NCI-H2227 (cell line): ENCODE results near the gene CAMK1.

Experiments used
- DNase-seq: peaks from one replicate; lab custom pipeline; 2025; ENCODE audit not compliant: unreplicated experiment; lab: John Stamatoyannopoulos, UW

Gene CAMK1

GRCh38 chr3:9769426-9770275, at the start of gene CAMK1:
Gene CAMK1 (minus strand): TSS chr3:9769947. CDS start chr3:9767749, 2,198 bp downstream.
- peak; percentile 81 for DNase-seq

DNA sequence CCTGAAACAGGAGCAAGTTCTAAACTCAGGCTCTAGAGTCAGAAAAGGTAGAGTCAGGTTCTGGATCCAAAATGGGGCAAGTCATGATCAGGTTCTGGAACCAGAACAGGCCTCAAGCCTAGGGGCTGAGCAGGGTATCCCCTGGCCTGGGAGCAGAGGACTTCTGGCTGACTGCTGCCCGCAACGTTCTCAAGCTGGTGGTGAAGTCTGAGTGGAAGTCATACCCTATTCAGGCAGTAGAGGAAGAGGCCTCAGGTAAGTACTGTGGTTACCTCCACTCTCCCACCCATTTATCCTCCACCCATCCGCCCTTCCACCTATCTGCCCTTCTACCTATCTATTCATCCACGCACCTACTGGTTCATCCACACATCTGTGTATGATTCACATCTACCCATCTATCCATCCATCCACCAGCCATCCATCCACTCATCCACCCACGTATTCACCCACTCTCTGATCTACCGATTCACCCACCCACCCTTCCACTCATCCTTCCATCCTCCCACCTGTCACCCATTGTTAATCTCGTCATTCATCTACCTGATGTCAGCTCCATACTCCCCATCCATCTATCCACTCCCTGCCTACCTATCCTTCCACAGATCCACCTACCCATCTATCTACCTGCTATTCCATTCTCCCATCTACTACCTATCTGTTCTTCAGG, 49.1 kb upstream of the CAMK1 start:
- no peak for DNase-seq

- no peak for DNase-seq
Observed at GRCh38 chr3:9817436-9817835, 47.7 kb upstream of the CAMK1 start.

DNA sequence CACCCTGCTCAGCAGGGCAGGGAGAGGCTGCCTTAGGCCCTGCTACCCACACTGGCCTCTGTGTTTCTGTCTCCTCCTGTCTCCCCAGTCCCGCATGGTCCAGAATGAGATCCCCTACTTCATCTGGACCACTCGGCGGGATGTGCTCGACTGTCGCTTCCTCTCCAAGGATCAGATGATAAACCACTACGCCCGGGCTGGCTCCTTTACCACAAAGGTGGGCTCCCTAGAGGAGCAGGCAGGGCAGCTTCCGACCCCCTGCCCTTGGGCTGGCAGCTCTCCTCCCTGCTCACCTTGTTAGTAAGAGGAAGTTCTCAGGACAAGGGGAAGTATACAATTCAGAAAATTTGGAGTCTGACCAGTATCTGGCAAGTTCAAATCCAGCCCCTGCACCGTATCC, 46.2 kb upstream of the CAMK1 start:
- no peak for DNase-seq

DNA sequence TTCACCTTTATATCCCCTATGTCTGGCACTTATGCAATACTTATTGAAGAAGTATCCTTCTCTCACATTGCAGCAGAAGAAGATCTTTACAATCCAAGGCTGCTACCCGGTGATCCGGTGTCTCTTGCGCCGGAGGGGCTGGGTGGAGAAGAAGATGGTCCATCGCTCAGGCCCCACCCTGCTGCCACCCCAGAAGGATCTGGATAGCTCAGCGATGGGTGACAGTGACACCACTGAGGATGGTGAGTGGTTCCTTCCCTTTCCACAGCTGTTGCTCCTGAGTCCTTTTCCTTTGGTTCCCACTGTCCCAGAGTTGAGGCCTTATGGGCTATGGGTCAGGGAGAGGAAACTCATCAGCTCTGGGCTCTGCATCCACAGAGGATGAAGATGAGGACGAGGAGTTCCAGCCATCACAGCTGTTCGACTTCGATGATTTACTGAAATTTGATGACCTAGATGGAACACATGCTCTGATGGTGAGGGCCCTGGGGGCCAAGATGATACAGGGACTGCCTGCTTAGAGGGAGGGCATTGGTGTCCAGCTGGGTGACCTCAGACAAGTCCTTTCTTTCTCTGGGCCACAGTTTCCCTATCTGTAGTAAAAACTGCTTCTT, 43.2 kb upstream of the CAMK1 start:
- DNase-seq: no peak

DNA sequence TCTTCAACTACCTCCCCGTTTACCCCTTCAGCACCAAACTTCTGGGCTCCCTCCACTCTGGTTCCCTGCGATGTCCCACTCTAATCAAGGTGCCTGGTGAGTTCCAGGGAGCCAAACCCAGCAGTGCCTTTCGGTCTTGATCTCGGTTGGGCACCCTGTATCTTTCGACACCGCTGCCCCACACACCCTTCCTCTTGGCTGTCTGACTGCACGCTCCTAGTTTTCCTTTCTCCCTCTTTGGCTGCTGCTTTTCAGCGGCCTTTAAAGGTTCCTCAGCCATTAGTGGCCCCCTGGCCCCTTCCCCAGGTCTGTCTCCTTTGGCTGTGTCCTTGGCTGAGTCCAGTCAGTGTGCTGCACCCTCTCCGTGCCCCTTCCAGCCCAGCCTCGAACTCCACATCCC, 41.1 kb upstream of the CAMK1 start:
- DNase-seq: no peak

DNA sequence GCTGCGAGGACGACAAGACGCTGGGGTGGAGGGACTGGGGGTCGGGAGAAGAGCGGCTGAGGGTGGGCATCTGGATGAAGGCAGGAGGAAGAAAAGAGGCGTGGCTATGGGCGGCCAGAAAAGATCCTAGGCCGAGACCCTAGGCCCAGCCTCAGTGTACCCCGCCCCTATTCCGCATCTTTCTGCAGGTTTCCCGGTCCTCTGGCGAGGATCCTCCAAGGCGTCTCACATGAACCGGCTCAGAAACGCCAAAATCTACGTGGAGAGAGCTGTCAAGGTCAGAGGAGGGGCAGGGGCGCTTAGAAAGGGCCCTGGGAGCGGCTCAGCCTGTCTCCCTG, 40.7 kb upstream of the CAMK1 start:
- no peak for DNase-seq

- DNase-seq: peak; percentile 77
Observed at GRCh38 chr3:9809615-9810432, 40.1 kb upstream of the CAMK1 start, which contains the start of gene TTLL3. Gene TTLL3 (plus strand): TSS chr3:9810262. CDS start chr3:9810662, 400 bp downstream.

- DNase-seq: no peak
Observed at GRCh38 chr3:9809239-9809614, 39.5 kb upstream of the CAMK1 start.

GRCh38 chr3:9808345-9809037, 38.7 kb upstream of the CAMK1 start:
- peak; percentile 19 for DNase-seq

- no peak for DNase-seq
Observed at GRCh38 chr3:9807981-9808344, 38.2 kb upstream of the CAMK1 start.

GRCh38 chr3:9806688-9807589, 37.2 kb upstream of the CAMK1 start:
- DNase-seq: peak; percentile 81

DNA sequence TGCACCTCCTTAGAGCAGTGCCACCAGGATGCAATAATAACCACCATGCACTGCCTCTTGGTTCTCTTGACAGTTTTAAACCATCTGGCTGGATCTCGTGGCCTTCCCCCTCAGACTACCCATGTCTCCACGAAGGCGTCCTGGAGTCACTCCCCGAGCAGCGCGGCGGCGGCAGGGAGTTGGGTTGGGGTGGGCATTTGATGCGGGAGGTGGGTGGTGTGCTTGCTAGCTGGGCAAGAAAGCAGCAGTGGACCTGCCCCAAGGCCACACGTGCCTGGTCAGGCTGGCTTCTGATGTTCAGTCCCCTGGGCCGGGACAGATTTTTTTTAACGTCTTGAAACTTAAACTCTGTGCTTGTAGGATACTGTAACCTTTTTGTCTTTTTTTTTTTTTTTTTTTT, 36.4 kb upstream of the CAMK1 start:
- no peak for DNase-seq

- no peak for DNase-seq
Observed at GRCh38 chr3:9804996-9805395, 35.2 kb upstream of the CAMK1 start.

- DNase-seq: no peak
Observed at GRCh38 chr3:9803494-9803893, 33.7 kb upstream of the CAMK1 start.

- DNase-seq: no peak
Observed at GRCh38 chr3:9800529-9800928, 30.8 kb upstream of the CAMK1 start.

DNA sequence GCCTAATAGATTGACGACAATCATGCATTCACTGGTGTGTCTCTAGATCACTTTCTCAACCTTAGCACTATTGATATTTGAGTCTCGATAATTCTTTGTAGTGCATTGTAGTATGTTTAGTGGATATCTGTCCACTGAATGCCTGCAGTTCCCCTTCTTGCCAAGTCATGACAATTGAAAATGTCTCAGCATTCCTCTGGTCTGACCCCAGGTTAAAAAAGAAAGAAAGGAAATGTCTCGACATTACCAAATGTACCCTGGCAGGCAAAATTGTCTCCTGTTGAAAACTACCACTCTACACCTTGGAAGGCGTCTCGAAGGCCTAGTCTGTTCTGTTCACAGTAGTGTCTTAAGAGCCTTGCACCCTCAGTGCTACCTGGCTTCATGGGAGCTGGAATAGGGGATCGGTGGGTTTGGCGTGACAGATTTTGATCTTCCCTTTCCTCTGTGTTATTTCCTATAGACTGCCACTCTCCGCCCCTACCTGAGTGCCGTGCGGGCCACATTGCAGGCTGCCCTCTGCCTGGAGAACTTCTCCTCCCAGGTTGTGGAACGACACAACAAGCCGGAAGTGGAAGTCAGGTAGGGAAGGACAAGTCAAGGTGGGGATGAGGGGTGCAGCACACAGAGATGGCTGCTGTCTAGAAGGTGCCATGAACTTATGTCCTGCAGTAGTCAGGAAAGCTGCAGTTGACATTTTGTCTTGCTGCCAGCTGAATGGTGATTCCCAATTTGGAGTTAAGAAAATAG, 27.6 kb upstream of the CAMK1 start:
- no peak for DNase-seq

GRCh38 chr3:9795207-9795606, 25.5 kb upstream of the CAMK1 start:
- no peak for DNase-seq

DNA sequence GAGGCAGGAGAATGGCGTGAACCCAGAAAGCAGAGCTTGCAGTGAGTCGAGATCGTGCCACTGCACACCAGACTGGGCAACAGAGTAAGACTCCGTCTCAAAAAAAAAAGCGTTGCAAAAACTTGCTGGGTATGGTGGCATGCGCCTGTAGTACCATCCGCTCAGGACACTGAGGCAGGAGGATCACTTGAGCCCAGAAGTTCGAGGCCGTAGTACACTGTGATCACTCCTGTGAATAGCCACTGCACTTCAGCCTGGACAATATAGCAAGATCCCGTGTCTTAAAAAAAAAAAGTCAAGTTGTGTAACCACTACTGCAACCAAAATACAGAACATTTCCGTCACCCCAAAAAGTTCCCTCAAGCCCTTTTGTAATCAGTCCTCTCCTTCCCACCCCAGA, 24.7 kb upstream of the CAMK1 start:
- no peak for DNase-seq
